ENCODE data around the gene CETP.

GRCh38 chr16:57021757-57022156 is 60.0 kb downstream of the CETP start:
- TF ChIP-seq, protein P1, sequence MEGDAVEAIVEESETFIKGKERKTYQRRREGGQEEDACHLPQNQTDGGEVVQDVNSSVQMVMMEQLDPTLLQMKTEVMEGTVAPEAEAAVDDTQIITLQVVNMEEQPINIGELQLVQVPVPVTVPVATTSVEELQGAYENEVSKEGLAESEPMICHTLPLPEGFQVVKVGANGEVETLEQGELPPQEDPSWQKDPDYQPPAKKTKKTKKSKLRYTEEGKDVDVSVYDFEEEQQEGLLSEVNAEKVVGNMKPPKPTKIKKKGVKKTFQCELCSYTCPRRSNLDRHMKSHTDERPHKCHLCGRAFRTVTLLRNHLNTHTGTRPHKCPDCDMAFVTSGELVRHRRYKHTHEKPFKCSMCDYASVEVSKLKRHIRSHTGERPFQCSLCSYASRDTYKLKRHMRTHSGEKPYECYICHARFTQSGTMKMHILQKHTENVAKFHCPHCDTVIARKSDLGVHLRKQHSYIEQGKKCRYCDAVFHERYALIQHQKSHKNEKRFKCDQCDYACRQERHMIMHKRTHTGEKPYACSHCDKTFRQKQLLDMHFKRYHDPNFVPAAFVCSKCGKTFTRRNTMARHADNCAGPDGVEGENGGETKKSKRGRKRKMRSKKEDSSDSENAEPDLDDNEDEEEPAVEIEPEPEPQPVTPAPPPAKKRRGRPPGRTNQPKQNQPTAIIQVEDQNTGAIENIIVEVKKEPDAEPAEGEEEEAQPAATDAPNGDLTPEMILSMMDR (IDR thresholded peaks at IDR 0.05): no peak
- TF ChIP-seq POLR2A (IDR thresholded peaks at IDR 0.05): no peak

All from thyroid gland (tissue), 4 donors.